Astrocyte of the cerebellum (primary cell): ENCODE measurements around the gene DENND4A.

ENCODE experiments used
- DNase-seq: peaks from one replicate; pipeline ENCODE4 v3.0.0-alpha.2; 2011; ENCODE audit warnings: low read depth
- H3K4me3 ChIP-seq: 2 replicates; pipeline ENCODE4 v1.5.1; 2011; ENCODE audit warnings: mild to moderate bottlenecking, low read depth, low read length, moderate library complexity
- CTCF ChIP-seq: IDR thresholded peaks from 2 replicates; pipeline ENCODE4 v1.5.1; 2012; ENCODE audit warnings: low read length, low read depth, moderate library complexity, mild to moderate bottlenecking; ENCODE audit errors: missing control alignments
- in situ Hi-C: cut with HindIII; loops from 2 replicates; pipeline ENCODE4 v1.10.0; 2017; ENCODE audit warnings: low sequenced_read_pairs

The DENND4A gene

GRCh38 chr15:65690173-65690572, 101.9 kb downstream of the DENND4A start:
- TF ChIP-seq CTCF, result no peak
- in situ Hi-C loops, result no loop called here
- no peak for DNase-seq
- no peak overlapping the region for H3K4me3 ChIP-seq

GRCh38 chr15:65688462-65688861, 103.6 kb downstream of the DENND4A start:
- in situ Hi-C loops, result no loop called here
- DNase-seq, result no peak
- H3K4me3 ChIP-seq, result no peak overlapping the region
- no peak for TF ChIP-seq CTCF

- DNase-seq, result no peak
- in situ Hi-C loops, result no loop called here
Observed at GRCh38 chr15:65682404-65682911, 109.6 kb downstream of the DENND4A start.

GRCh38 chr15:65680544-65680943, 111.5 kb downstream of the DENND4A start:
- in situ Hi-C loops, result no loop called here
- no peak for DNase-seq
- H3K4me3 ChIP-seq, result no peak overlapping the region
- TF ChIP-seq CTCF, result no peak

More at GRCh38 chr15:65682404-65682911, 109.6 kb downstream of the DENND4A start:
- no peak overlapping the region for H3K4me3 ChIP-seq
- TF ChIP-seq CTCF, result no peak

- no peak for DNase-seq
- no peak overlapping the region for H3K4me3 ChIP-seq
- no peak for TF ChIP-seq CTCF
- in situ Hi-C loops, result no loop called here
Observed at GRCh38 chr15:65676123-65676522, 116.0 kb downstream of the DENND4A start.

GRCh38 chr15:65675551-65675950, 116.5 kb downstream of the DENND4A start:
- H3K4me3 ChIP-seq, result no peak overlapping the region
- no peak for TF ChIP-seq CTCF
- DNase-seq, result no peak
- in situ Hi-C loops, result no loop called here

- no peak for DNase-seq
- in situ Hi-C loops, result no loop called here
- H3K4me3 ChIP-seq, result no peak overlapping the region
- no peak for TF ChIP-seq CTCF
Observed at GRCh38 chr15:65666257-65666656, 125.8 kb downstream of the DENND4A start.
